K562 (cell line): Measurements from ENCODE around the gene TIPARP. TPM values are rescaled to one million over a fixed set of nuclear protein-coding genes. Genes with fewer than 3 reads are reported as not detected.
A peak's percentile ranks its signal among the peaks of the same experiment; 100 is the strongest.

Source experiments
- CBX1 ChIP-seq: sonication (generic); IDR thresholded peaks from 2 replicates; pipeline ENCODE4 v1.6.1; 2016; ENCODE audit warnings: antibody characterized with exemption, low read depth, mild to moderate bottlenecking
- CEBPZ ChIP-seq: fragments of 150-350 bp; IDR thresholded peaks from 2 replicates; pipeline ENCODE4 v1.6.1; 2014; ENCODE audit warnings: low read depth, mild to moderate bottlenecking, low read length, borderline replicate concordance
- CTCFL ChIP-seq: IDR thresholded peaks from 2 replicates; pipeline ENCODE4 v1.6.1; 2011; ENCODE audit warnings: borderline replicate concordance, low read depth, mild to moderate bottlenecking, moderate library complexity, low read length; ENCODE audit not compliant: insufficient read depth, poor library complexity, severe bottlenecking
- FOXJ2 ChIP-seq: fragments of 200-800 bp; sonication (Bioruptor generic); IDR thresholded peaks from 2 replicates; pipeline ENCODE4 v1.6.1; 2016; ENCODE audit warnings: missing genetic modification characterization, missing compliant biosample characterization
- GATAD2A ChIP-seq: fragments of 450-650 bp; IDR thresholded peaks from 2 replicates; pipeline ENCODE4 v1.6.1; 2017
- GTF2B ChIP-seq: IDR thresholded peaks from 2 replicates; pipeline ENCODE4 v1.6.1; 2011; ENCODE audit not compliant: insufficient read length; ENCODE audit errors: extremely low read depth
- HIVEP1 ChIP-seq: fragments of 250-450 bp; sonication (Bioruptor Pico); IDR thresholded peaks from 2 replicates; pipeline ENCODE4 v1.4.0; 2020; ENCODE audit warnings: mild to moderate bottlenecking
- KAT2B ChIP-seq: IDR thresholded peaks from one replicate; pipeline ENCODE4 v1.6.1; 2012; ENCODE audit warnings: low read depth, mild to moderate bottlenecking, control low read depth, inconsistent platforms, low read length, moderate library complexity
- KDM4B ChIP-seq, 2 experiments: fragments of 450-650 bp in 1 of 2; sonication (generic) in 1 of 2; IDR thresholded peaks; 2 replicates each; pipeline ENCODE4 v1.6.1; 2016 to 2017; ENCODE audit warnings: borderline replicate concordance in 2 of 2, antibody characterized with exemption in 1 of 2, low read depth in 1 of 2, mild to moderate bottlenecking in 1 of 2
- KLF6 ChIP-seq: fragments of 250-450 bp; sonication (Bioruptor Pico); IDR thresholded peaks from 2 replicates; pipeline ENCODE4 v1.4.0; 2020; ENCODE audit warnings: mild to moderate bottlenecking, moderate library complexity, borderline replicate concordance
- MLX ChIP-seq, 2 experiments: fragments of 450-650 bp in 1 of 2; sonication (generic) in 1 of 2; formaldehyde crosslinking; conservative IDR thresholded peaks; 2 replicates each; pipeline versions ENCODE4 v1.4.0 to v1.8.1; 2020 to 2022; ENCODE audit warnings: mild to moderate bottlenecking in 1 of 2, missing genetic modification reagents in 1 of 2
- NR2C1 ChIP-seq, 2 experiments: fragments of 450-650 bp; IDR thresholded peaks; 2 replicates each; pipeline ENCODE4 v1.6.1; 2017; ENCODE audit warnings: mild to moderate bottlenecking in 2 of 2, antibody characterized with exemption in 1 of 2, inconsistent platforms in 1 of 2, missing compliant biosample characterization in 1 of 2, missing genetic modification characterization in 1 of 2
- NR3C1 ChIP-seq: sonication (generic); formaldehyde crosslinking; IDR thresholded peaks from 2 replicates; pipeline ENCODE4 v1.8.1; 2022; ENCODE audit warnings: missing genetic modification reagents
- RBFOX2 ChIP-seq: fragments of 200-400 bp; formaldehyde crosslinking; IDR thresholded peaks from 2 replicates; pipeline ENCODE4 v1.6.1; 2017; ENCODE audit warnings: low read depth, mild to moderate bottlenecking, low read length, moderate library complexity
- SPI1 ChIP-seq: IDR thresholded peaks from 2 replicates; pipeline ENCODE4 v1.6.1; 2011; ENCODE audit warnings: low read depth, low read length, control low read depth, borderline replicate concordance
- TAF1 ChIP-seq: IDR thresholded peaks from 2 replicates; pipeline ENCODE4 v1.6.1; 2011; ENCODE audit warnings: mild to moderate bottlenecking, low read length, moderate library complexity; ENCODE audit not compliant: insufficient read depth, control insufficient read depth, severe bottlenecking; ENCODE audit errors: extremely low read depth
- THRAP3 ChIP-seq: fragments of 450-650 bp; IDR thresholded peaks from 2 replicates; pipeline ENCODE4 v1.6.1; 2016; ENCODE audit warnings: mild to moderate bottlenecking, inconsistent platforms, borderline replicate concordance
- U2AF1 ChIP-seq: fragments of 200-400 bp; formaldehyde crosslinking; optimal IDR thresholded peaks from 2 replicates; pipeline ENCODE3; 2017; ENCODE audit warnings: mild to moderate bottlenecking, low read depth, low read length, moderate library complexity
- ZNF41 ChIP-seq: fragments of 250-450 bp; sonication (Bioruptor Pico); conservative IDR thresholded peaks from 2 replicates; pipeline ENCODE4 v1.4.0; 2020; ENCODE audit warnings: mild to moderate bottlenecking
- polyA plus RNA-seq, 8 experiments: library from polyadenylated mRNA; depleted of rRNA in 4 of 8; stranded (reverse) in 5 of 8; unstranded in 3 of 8; fragments of >200 nt; fragmentation: Nextera tagmentation in 2 of 8; fragmentation: Illumina TruSeq in 1 of 8; extraction: Ambion mirVana in 2 of 8; extraction: Trizol in 1 of 8; gene quantifications; 2 replicates each; pipeline versions ENCODE4 v1.2.1 to v1.2.3, GENCODE V29; 2011 to 2014; ENCODE audit warnings: inconsistent platforms in 1 of 8, missing spikeins in 1 of 8
- total RNA-seq, 7 experiments: library from RNA; depleted of rRNA in 6 of 7; stranded (reverse); fragments of >200 nt in 6 of 7; fragmentation: Illumina TruSeq in 2 of 7; extraction: Trizol in 2 of 7; gene quantifications; 2 replicates each; pipeline versions ENCODE4 v1.2.1 to v1.2.3, GENCODE V29; 2011 to 2021; ENCODE audit warnings: low replicate concordance in 1 of 7

The TIPARP gene
- total and polyA plus RNA-seq, 9 of the 15 experiments (the other 6 are each of a cell fraction or from before 2014, with no cell fraction given): 2.4 to 29.4 (median 15.1) TPM

GRCh38 chr3:156674046-156674910 lies at the start of gene TIPARP (continued):
- TF ChIP-seq CTCFL (peak; percentile 50), ZNF41 (no peak), THRAP3 (peak; percentile 42; the same call in 1 of the 2 replicates), KAT2B (no peak), NR2C1 (IDR thresholded peaks at IDR 0.05) (no peak), NR2C1 (tag; IDR thresholded peaks at IDR 0.05) (no peak), TAF1 (peak; percentile 96), RBFOX2 (peak; percentile 99), SPI1 (0 out of 2 replicates have a peak, but pooled peaks have one; percentile 3), MLX (CRISPR knock-in tag; conservative IDR thresholded peaks at IDR 0.05) (no peak), HIVEP1 (CRISPR knock-in tag) (0 out of 2 replicates have a peak, but pooled peaks have one; percentile 41), KLF6 (peak; percentile 59; the same call in 1 of the 2 replicates), KDM4B (IDR thresholded peaks at IDR 0.05; ENCODE audit: borderline replicate concordance in 2 of 2, low read depth in 1 of 2) (peak in 1 of 2 experiments; percentile 56; a peak in 1 of 4 replicates), CBX1 (peak; percentile 50; the same call in 1 of the 2 replicates), NR3C1 (CRISPR knock-in tag) (peak; percentile 89), GATAD2A (peak; percentile 89), FOXJ2 (tag) (peak; percentile 67), U2AF1 (peak; percentile 47), CEBPZ (no peak), GTF2B (peak; percentile 42)
